ENCODE results near the gene BTC.

BTC gene

GRCh38 chr4:74789518-74789917 is 4.8 kb downstream of the BTC start:
- Mint-ChIP-seq H3K36me3 (ENCODE audit: low read depth) (no peaks in the 10 kb centered on the region), H3K9me3 (no peaks in the 10 kb centered on the region), H3K27ac (no peak overlapping the region)

GRCh38 chr4:74777531-74777930 is 16.8 kb downstream of the BTC start:
- intact Hi-C loops (cut with micrococcal nuclease), result no loop called here
- H3K4me1 Mint-ChIP-seq (ENCODE audit: low read depth), result no peaks in the 10 kb centered on the region
- H3K27ac Mint-ChIP-seq, result no peak overlapping the region

More at GRCh38 chr4:74789518-74789917, 4.8 kb downstream of the BTC start:
- peaks cover 9% of the 10 kb centered on the region for H3K4me1 Mint-ChIP-seq (ENCODE audit: low read depth)
- H3K4me3 Mint-ChIP-seq, result no peak overlapping the region
- intact Hi-C loops (cut with micrococcal nuclease), result no loop called here
- H3K27me3 Mint-ChIP-seq, result peaks cover 23% of the 10 kb centered on the region

GRCh38 chr4:74772783-74773182 is 21.5 kb downstream of the BTC start:
- no peaks in the 10 kb centered on the region for H3K27me3 Mint-ChIP-seq
- H3K36me3 Mint-ChIP-seq (ENCODE audit: low read depth), result no peaks in the 10 kb centered on the region
- H3K9me3 Mint-ChIP-seq, result no peaks in the 10 kb centered on the region
- H3K27ac Mint-ChIP-seq, result no peak overlapping the region
- H3K4me3 Mint-ChIP-seq, result no peak overlapping the region
- intact Hi-C loops (cut with micrococcal nuclease), result no loop called here
- no peaks in the 10 kb centered on the region for H3K4me1 Mint-ChIP-seq (ENCODE audit: low read depth)

More at GRCh38 chr4:74777531-74777930, 16.8 kb downstream of the BTC start:
- H3K4me3 Mint-ChIP-seq, result no peak overlapping the region
- no peaks in the 10 kb centered on the region for H3K27me3 Mint-ChIP-seq
- no peaks in the 10 kb centered on the region for H3K9me3 Mint-ChIP-seq
- H3K36me3 Mint-ChIP-seq (ENCODE audit: low read depth), result no peaks in the 10 kb centered on the region

- no peak overlapping the region for H3K27ac Mint-ChIP-seq
- H3K27me3 Mint-ChIP-seq, result no peaks in the 10 kb centered on the region
- no peaks in the 10 kb centered on the region for H3K36me3 Mint-ChIP-seq (ENCODE audit: low read depth)
- H3K4me3 Mint-ChIP-seq, result no peak overlapping the region
- intact Hi-C loops (cut with micrococcal nuclease), result no loop called here
- H3K9me3 Mint-ChIP-seq, result no peaks in the 10 kb centered on the region
- no peaks in the 10 kb centered on the region for H3K4me1 Mint-ChIP-seq (ENCODE audit: low read depth)
Measured at GRCh38 chr4:74772106-74772505, 22.2 kb downstream of the BTC start.

- H3K27ac Mint-ChIP-seq, result no peak overlapping the region
- H3K9me3 Mint-ChIP-seq, result no peaks in the 10 kb centered on the region
Measured at GRCh38 chr4:74770226-74770910, 24.0 kb downstream of the BTC start.

GRCh38 chr4:74768857-74769525 is 25.3 kb downstream of the BTC start:
- no peaks in the 10 kb centered on the region for H3K27me3 Mint-ChIP-seq
- H3K4me1 Mint-ChIP-seq (ENCODE audit: low read depth), result no peaks in the 10 kb centered on the region
- H3K9me3 Mint-ChIP-seq, result no peaks in the 10 kb centered on the region
- intact Hi-C loops (cut with micrococcal nuclease), result no loop called here
- no peaks in the 10 kb centered on the region for H3K36me3 Mint-ChIP-seq (ENCODE audit: low read depth)
- H3K27ac Mint-ChIP-seq, result no peak overlapping the region
- H3K4me3 Mint-ChIP-seq, result no peak overlapping the region

More at GRCh38 chr4:74770226-74770910, 24.0 kb downstream of the BTC start:
- Mint-ChIP-seq H3K36me3 (ENCODE audit: low read depth) (no peaks in the 10 kb centered on the region), H3K4me3 (no peak overlapping the region), H3K27me3 (no peaks in the 10 kb centered on the region), H3K4me1 (ENCODE audit: low read depth) (no peaks in the 10 kb centered on the region)
- intact Hi-C loops (cut with micrococcal nuclease), result no loop called here

- intact Hi-C loops (cut with micrococcal nuclease), result no loop called here
- Mint-ChIP-seq H3K36me3 (ENCODE audit: low read depth) (no peaks in the 10 kb centered on the region), H3K4me3 (no peak overlapping the region), H3K9me3 (no peaks in the 10 kb centered on the region), H3K27me3 (no peaks in the 10 kb centered on the region), H3K4me1 (ENCODE audit: low read depth) (no peaks in the 10 kb centered on the region), H3K27ac (no peak overlapping the region)
Measured at GRCh38 chr4:74764119-74764518, 30.2 kb downstream of the BTC start.

GRCh38 chr4:74758551-74759145 is 35.7 kb downstream of the BTC start:
- Mint-ChIP-seq H3K4me1 (ENCODE audit: low read depth) (no peaks in the 10 kb centered on the region), H3K27ac (no peak overlapping the region), H3K36me3 (ENCODE audit: low read depth) (no peaks in the 10 kb centered on the region), H3K9me3 (no peaks in the 10 kb centered on the region), H3K27me3 (no peaks in the 10 kb centered on the region), H3K4me3 (no peak overlapping the region)
- intact Hi-C loops (cut with micrococcal nuclease), result no loop called here

- no peaks in the 10 kb centered on the region for H3K9me3 Mint-ChIP-seq
- H3K36me3 Mint-ChIP-seq (ENCODE audit: low read depth), result no peaks in the 10 kb centered on the region
- H3K27me3 Mint-ChIP-seq, result no peaks in the 10 kb centered on the region
- H3K27ac Mint-ChIP-seq, result no peak overlapping the region
- no peaks in the 10 kb centered on the region for H3K4me1 Mint-ChIP-seq (ENCODE audit: low read depth)
- intact Hi-C loops (cut with micrococcal nuclease), result no loop called here
- no peak overlapping the region for H3K4me3 Mint-ChIP-seq
Measured at GRCh38 chr4:74757136-74757535, 37.2 kb downstream of the BTC start.

GRCh38 chr4:74755486-74755885 is 38.8 kb downstream of the BTC start:
- Mint-ChIP-seq H3K9me3 (no peaks in the 10 kb centered on the region), H3K27me3 (no peaks in the 10 kb centered on the region), H3K4me3 (no peak overlapping the region), H3K27ac (no peak overlapping the region), H3K4me1 (ENCODE audit: low read depth) (no peaks in the 10 kb centered on the region), H3K36me3 (ENCODE audit: low read depth) (no peaks in the 10 kb centered on the region)
- intact Hi-C loops (cut with micrococcal nuclease), result no loop called here

GRCh38 chr4:74754218-74754617 is 40.1 kb downstream of the BTC start:
- Mint-ChIP-seq H3K27me3 (no peaks in the 10 kb centered on the region), H3K4me3 (no peak overlapping the region), H3K9me3 (no peaks in the 10 kb centered on the region), H3K27ac (no peak overlapping the region), H3K36me3 (ENCODE audit: low read depth) (no peaks in the 10 kb centered on the region), H3K4me1 (ENCODE audit: low read depth) (no peaks in the 10 kb centered on the region)
- intact Hi-C loops (cut with micrococcal nuclease), result no loop called here

- no peak overlapping the region for H3K4me3 Mint-ChIP-seq
- no peaks in the 10 kb centered on the region for H3K9me3 Mint-ChIP-seq
- no peaks in the 10 kb centered on the region for H3K36me3 Mint-ChIP-seq (ENCODE audit: low read depth)
- intact Hi-C loops (cut with micrococcal nuclease), result no loop called here
- no peaks in the 10 kb centered on the region for H3K27me3 Mint-ChIP-seq
- H3K4me1 Mint-ChIP-seq (ENCODE audit: low read depth), result no peaks in the 10 kb centered on the region
- H3K27ac Mint-ChIP-seq, result no peak overlapping the region
Measured at GRCh38 chr4:74752798-74753197, 41.5 kb downstream of the BTC start.

GRCh38 chr4:74751856-74752255 is 42.5 kb downstream of the BTC start:
- no peaks in the 10 kb centered on the region for H3K36me3 Mint-ChIP-seq (ENCODE audit: low read depth)
- no peaks in the 10 kb centered on the region for H3K4me1 Mint-ChIP-seq (ENCODE audit: low read depth)
- no peak overlapping the region for H3K4me3 Mint-ChIP-seq
- intact Hi-C loops (cut with micrococcal nuclease), result no loop called here
- no peaks in the 10 kb centered on the region for H3K9me3 Mint-ChIP-seq
- H3K27me3 Mint-ChIP-seq, result no peaks in the 10 kb centered on the region
- H3K27ac Mint-ChIP-seq, result no peak overlapping the region

- H3K4me3 Mint-ChIP-seq, result no peak overlapping the region
- no peaks in the 10 kb centered on the region for H3K9me3 Mint-ChIP-seq
- no peak overlapping the region for H3K27ac Mint-ChIP-seq
- intact Hi-C loops (cut with micrococcal nuclease), result no loop called here
- no peaks in the 10 kb centered on the region for H3K27me3 Mint-ChIP-seq
- H3K4me1 Mint-ChIP-seq (ENCODE audit: low read depth), result no peaks in the 10 kb centered on the region
- H3K36me3 Mint-ChIP-seq (ENCODE audit: low read depth), result no peaks in the 10 kb centered on the region
Measured at GRCh38 chr4:74751247-74751646, 43.1 kb downstream of the BTC start.

All from dendritic cell treated with granulocyte-macrophage colony-stimulating factor and Interleukin-4, amounts not matched to agents 40 ng/mL and 50 ng/mL, for 4 days (primary cell).